ENCODE results near the gene CYP46A1. TPM values are rescaled to one million over a fixed set of nuclear protein-coding genes. Genes with fewer than 3 reads are reported as not detected.

Gene CYP46A1
- total and polyA plus RNA-seq, 2 experiments from 2014 or later: 0.47 to 1.7 TPM

DNA sequence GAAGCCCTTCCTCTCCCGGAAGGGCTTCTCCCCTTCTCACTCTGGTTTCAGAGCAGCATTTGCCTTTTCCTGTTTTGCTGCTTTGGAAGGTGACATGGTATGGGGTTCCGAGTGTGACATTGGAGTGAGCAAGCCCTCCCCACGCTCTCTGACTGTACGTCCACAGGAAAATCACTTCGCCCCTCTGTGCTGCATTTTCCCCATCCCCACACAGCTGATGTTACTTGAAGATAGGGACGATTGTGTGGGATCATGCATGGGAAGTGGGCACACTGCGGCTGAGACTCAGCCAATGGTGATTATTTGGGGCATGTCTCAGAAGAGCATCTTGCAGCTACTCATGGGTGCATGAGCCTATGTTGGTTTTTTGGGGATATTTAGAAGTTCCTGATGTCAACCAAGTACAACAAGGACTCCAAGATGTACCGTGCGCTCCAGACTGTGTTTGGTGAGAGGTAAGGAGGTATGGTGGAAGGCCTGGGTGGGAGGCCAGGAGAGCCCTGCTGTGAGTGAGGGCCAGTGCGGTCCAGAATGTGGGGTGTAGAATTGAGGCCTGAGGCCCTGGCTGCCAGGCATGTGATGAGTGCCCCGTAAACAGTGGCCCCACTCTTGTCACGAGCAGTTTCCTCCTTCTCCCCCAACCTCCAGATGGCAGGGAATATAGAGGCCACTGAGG, 15.1 kb downstream of the CYP46A1 start:
- H3K27me3 ChIP-seq: no peaks in the 10 kb centered on the region
- peak; percentile 2 for DNase-seq (ENCODE audit: low spot score)
- H3K4me3 ChIP-seq: no peak overlapping the region
- TF ChIP-seq, protein P1, sequence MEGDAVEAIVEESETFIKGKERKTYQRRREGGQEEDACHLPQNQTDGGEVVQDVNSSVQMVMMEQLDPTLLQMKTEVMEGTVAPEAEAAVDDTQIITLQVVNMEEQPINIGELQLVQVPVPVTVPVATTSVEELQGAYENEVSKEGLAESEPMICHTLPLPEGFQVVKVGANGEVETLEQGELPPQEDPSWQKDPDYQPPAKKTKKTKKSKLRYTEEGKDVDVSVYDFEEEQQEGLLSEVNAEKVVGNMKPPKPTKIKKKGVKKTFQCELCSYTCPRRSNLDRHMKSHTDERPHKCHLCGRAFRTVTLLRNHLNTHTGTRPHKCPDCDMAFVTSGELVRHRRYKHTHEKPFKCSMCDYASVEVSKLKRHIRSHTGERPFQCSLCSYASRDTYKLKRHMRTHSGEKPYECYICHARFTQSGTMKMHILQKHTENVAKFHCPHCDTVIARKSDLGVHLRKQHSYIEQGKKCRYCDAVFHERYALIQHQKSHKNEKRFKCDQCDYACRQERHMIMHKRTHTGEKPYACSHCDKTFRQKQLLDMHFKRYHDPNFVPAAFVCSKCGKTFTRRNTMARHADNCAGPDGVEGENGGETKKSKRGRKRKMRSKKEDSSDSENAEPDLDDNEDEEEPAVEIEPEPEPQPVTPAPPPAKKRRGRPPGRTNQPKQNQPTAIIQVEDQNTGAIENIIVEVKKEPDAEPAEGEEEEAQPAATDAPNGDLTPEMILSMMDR (IDR thresholded peaks at IDR 0.05; ENCODE audit: poor library complexity): no peak
- TF ChIP-seq EZH2phosphoT487 (IDR thresholded peaks at IDR 0.05; ENCODE audit: low read depth, severe bottlenecking, unreplicated experiment) (no peak), EZH2 (IDR thresholded peaks at IDR 0.05; ENCODE audit: borderline replicate concordance) (no peak)
- H3K4me1 ChIP-seq (ENCODE audit: insufficient read depth): no peaks in the 10 kb centered on the region
- no peak overlapping the region for H2AFZ ChIP-seq
- WGBS (ENCODE audit: low lambda C conversion rate, missing lambda C conversion rate): 89% methylated on average over 12 of the region's 12 CpGs
- no peaks in the 10 kb centered on the region for H3K9me3 ChIP-seq (ENCODE audit: low read depth)
- H3K27ac ChIP-seq: no peak overlapping the region
- no peak overlapping the region for H3K4me2 ChIP-seq
- no peaks in the 10 kb centered on the region for H4K20me1 ChIP-seq (ENCODE audit: insufficient read depth, poor library complexity, severe bottlenecking)
- no peaks in the 10 kb centered on the region for H3K9me2 ChIP-seq (replicated peaks; ENCODE audit: insufficient read depth)
- H3K36me3 ChIP-seq (replicated peaks; ENCODE audit: insufficient read depth, low read depth): no peaks in the 10 kb centered on the region
- H3K79me2 ChIP-seq: no peaks in the 10 kb centered on the region

DNA sequence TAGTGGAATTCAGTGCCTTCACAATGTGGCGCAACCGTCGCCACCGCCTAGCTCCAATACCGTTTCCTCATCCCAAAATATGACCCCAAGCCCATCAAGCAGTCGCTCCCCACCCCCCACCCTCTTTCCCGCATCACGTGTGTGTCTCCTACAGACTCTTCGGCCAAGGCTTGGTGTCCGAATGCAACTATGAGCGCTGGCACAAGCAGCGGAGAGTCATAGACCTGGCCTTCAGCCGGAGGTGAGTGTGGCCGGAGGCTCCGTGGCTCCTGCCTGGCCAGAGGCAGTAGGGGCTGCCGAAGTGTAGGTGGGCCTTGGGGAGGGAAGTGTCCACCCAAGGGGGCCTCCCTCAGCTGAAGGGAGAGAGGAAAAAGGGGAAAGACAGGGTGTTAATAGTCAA, 15.8 kb downstream of the CYP46A1 start:
- no peaks in the 10 kb centered on the region for H3K36me3 ChIP-seq (replicated peaks; ENCODE audit: insufficient read depth, low read depth)
- no peak overlapping the region for H3K4me3 ChIP-seq
- H3K4me2 ChIP-seq: no peak overlapping the region
- H2AFZ ChIP-seq: no peak overlapping the region
- no peaks in the 10 kb centered on the region for H3K9me3 ChIP-seq (ENCODE audit: low read depth)
- 99% methylated on average over 16 of the region's 16 CpGs for WGBS (ENCODE audit: low lambda C conversion rate, missing lambda C conversion rate)
- TF ChIP-seq, protein P1 (IDR thresholded peaks at IDR 0.05; ENCODE audit: poor library complexity): no peak
- TF ChIP-seq EZH2 (IDR thresholded peaks at IDR 0.05; ENCODE audit: borderline replicate concordance) (no peak), EZH2phosphoT487 (IDR thresholded peaks at IDR 0.05; ENCODE audit: low read depth, severe bottlenecking, unreplicated experiment) (no peak)
- H3K27ac ChIP-seq: no peak overlapping the region
- H4K20me1 ChIP-seq (ENCODE audit: insufficient read depth, poor library complexity, severe bottlenecking): no peaks in the 10 kb centered on the region
- H3K9me2 ChIP-seq (replicated peaks; ENCODE audit: insufficient read depth): no peaks in the 10 kb centered on the region
- no peaks in the 10 kb centered on the region for H3K27me3 ChIP-seq
- no peaks in the 10 kb centered on the region for H3K4me1 ChIP-seq (ENCODE audit: insufficient read depth)
- H3K79me2 ChIP-seq: no peaks in the 10 kb centered on the region
- DNase-seq (ENCODE audit: low spot score): peak; percentile 1

GRCh38 chr14:99700379-99700778, 16.3 kb downstream of the CYP46A1 start:
- WGBS (ENCODE audit: low lambda C conversion rate, missing lambda C conversion rate): 93% methylated on average over 6 of the region's 6 CpGs
- H3K4me2 ChIP-seq: no peak overlapping the region
- H2AFZ ChIP-seq: no peak overlapping the region

More at GRCh38 chr14:99700379-99700778, 16.3 kb downstream of the CYP46A1 start:
- H3K9me2 ChIP-seq (replicated peaks; ENCODE audit: insufficient read depth): no peaks in the 10 kb centered on the region
- no peaks in the 10 kb centered on the region for H3K4me1 ChIP-seq (ENCODE audit: insufficient read depth)
- TF ChIP-seq EZH2phosphoT487 (IDR thresholded peaks at IDR 0.05; ENCODE audit: low read depth, severe bottlenecking, unreplicated experiment) (no peak), EZH2 (IDR thresholded peaks at IDR 0.05; ENCODE audit: borderline replicate concordance) (no peak)
- TF ChIP-seq, protein P1 (IDR thresholded peaks at IDR 0.05; ENCODE audit: poor library complexity): no peak
- H3K79me2 ChIP-seq: no peaks in the 10 kb centered on the region
- no peaks in the 10 kb centered on the region for H3K27me3 ChIP-seq
- DNase-seq (ENCODE audit: low spot score): no peak
- H3K4me3 ChIP-seq: no peak overlapping the region
- H4K20me1 ChIP-seq (ENCODE audit: insufficient read depth, poor library complexity, severe bottlenecking): no peaks in the 10 kb centered on the region
- no peak overlapping the region for H3K27ac ChIP-seq
- no peaks in the 10 kb centered on the region for H3K36me3 ChIP-seq (replicated peaks; ENCODE audit: insufficient read depth, low read depth)
- H3K9me3 ChIP-seq (ENCODE audit: low read depth): no peaks in the 10 kb centered on the region

Data from hepatocyte (in vitro differentiated cells).